ENCODE data around the gene ZMIZ1.

The ZMIZ1 gene

GRCh38 chr10:79146611-79147130, 77.9 kb downstream of the ZMIZ1 start:
- Histone ChIP-seq H3K9me3 (ENCODE audit: insufficient read depth, low read depth, low read length) (peaks cover 8% of the 10 kb centered on the region), H3K14ac (ENCODE audit: low read length) (no peak overlapping the region), H3K4me2 (ENCODE audit: low read length) (no peak overlapping the region), H4K8ac (ENCODE audit: low read depth, low read length) (no peak overlapping the region), H3K79me2 (ENCODE audit: control insufficient read depth, insufficient read depth, low read length, poor library complexity) (peaks cover 2% of the 10 kb centered on the region), H4K91ac (ENCODE audit: low read depth, low read length) (no peak overlapping the region), H3K4me3 (ENCODE audit: low read depth, low read length) (no peak overlapping the region), H2BK12ac (ENCODE audit: low read length) (no peak overlapping the region), H3K36me3 (ENCODE audit: control insufficient read depth in 1 of 2, insufficient read depth in 2 of 2, low read length in 2 of 2) (peaks cover 66 to 73% of the 10 kb centered on the region in 2 experiments), H3K23ac (ENCODE audit: low read length) (no peak overlapping the region), H3K27ac (ENCODE audit: low read depth, low read length) (no peak overlapping the region), H3K18ac (ENCODE audit: low read length) (peak overlapping the region; percentile 18), H3K27me3 (ENCODE audit: insufficient read depth, low read length) (no peaks in the 10 kb centered on the region), H3K4me1 (ENCODE audit: control insufficient read depth in 1 of 2, insufficient read depth in 2 of 2, low read length in 2 of 2) (peaks cover 24 to 29% of the 10 kb centered on the region in 2 experiments), H3K79me1 (ENCODE audit: low read length) (peaks cover 4% of the 10 kb centered on the region), H2AK5ac (ENCODE audit: low read length) (no peak overlapping the region), H2BK5ac (ENCODE audit: low read depth, low read length, poor library complexity) (no peak overlapping the region), H3K9ac (ENCODE audit: low read length) (no peak overlapping the region), H2BK120ac (ENCODE audit: insufficient read depth, low read length, poor library complexity) (no peak overlapping the region), H2AFZ (ENCODE audit: insufficient read depth, low read length, poor library complexity) (no peak overlapping the region), H4K12ac (ENCODE audit: low read depth, low read length) (no peak overlapping the region), H3K4ac (ENCODE audit: low read depth, low read length) (no peak overlapping the region)
- no CpG with 5 or more reads among the region's 13 CpGs for WGBS (ENCODE audit: extremely low coverage, insufficient coverage, insufficient read length)
- DNase-seq = peak in 1 of 2 donors; percentile 38

- Histone ChIP-seq H3K79me2 (ENCODE audit: control insufficient read depth, insufficient read depth, low read length, poor library complexity) (peaks cover 2% of the 10 kb centered on the region), H3K23ac (ENCODE audit: low read length) (no peak overlapping the region), H2BK5ac (ENCODE audit: low read depth, low read length, poor library complexity) (no peak overlapping the region), H3K9ac (ENCODE audit: low read length) (no peak overlapping the region), H4K8ac (ENCODE audit: low read depth, low read length) (no peak overlapping the region), H3K79me1 (ENCODE audit: low read length) (peaks cover 4% of the 10 kb centered on the region), H2AFZ (ENCODE audit: insufficient read depth, low read length, poor library complexity) (no peak overlapping the region), H3K36me3 (ENCODE audit: control insufficient read depth in 1 of 2, insufficient read depth in 2 of 2, low read length in 2 of 2) (peaks cover 59 to 67% of the 10 kb centered on the region in 2 experiments), H3K27ac (ENCODE audit: low read depth, low read length) (no peak overlapping the region), H3K4ac (ENCODE audit: low read depth, low read length) (no peak overlapping the region), H2BK120ac (ENCODE audit: insufficient read depth, low read length, poor library complexity) (no peak overlapping the region), H4K91ac (ENCODE audit: low read depth, low read length) (no peak overlapping the region), H3K14ac (ENCODE audit: low read length) (no peak overlapping the region), H3K4me3 (ENCODE audit: low read depth, low read length) (no peak overlapping the region), H3K9me3 (ENCODE audit: insufficient read depth, low read depth, low read length) (peaks cover 8% of the 10 kb centered on the region), H2BK12ac (ENCODE audit: low read length) (no peak overlapping the region), H3K18ac (ENCODE audit: low read length) (peak overlapping the region; percentile 18), H3K27me3 (ENCODE audit: insufficient read depth, low read length) (no peaks in the 10 kb centered on the region), H4K12ac (ENCODE audit: low read depth, low read length) (no peak overlapping the region), H2AK5ac (ENCODE audit: low read length) (no peak overlapping the region), H3K4me1 (ENCODE audit: control insufficient read depth in 1 of 2, insufficient read depth in 2 of 2, low read length in 2 of 2) (peaks cover 29 to 33% of the 10 kb centered on the region in 2 experiments), H3K4me2 (ENCODE audit: low read length) (no peak overlapping the region)
- DNase-seq = no peak
- no CpG with 5 or more reads among the region's 5 CpGs for WGBS (ENCODE audit: extremely low coverage, insufficient coverage, insufficient read length)
Observed at GRCh38 chr10:79147306-79147705, 78.5 kb downstream of the ZMIZ1 start.

- Histone ChIP-seq H4K12ac (ENCODE audit: low read depth, low read length) (no peak overlapping the region), H3K4me3 (ENCODE audit: low read depth, low read length) (no peak overlapping the region), H3K27ac (ENCODE audit: low read depth, low read length) (no peak overlapping the region), H2BK5ac (ENCODE audit: low read depth, low read length, poor library complexity) (no peak overlapping the region), H3K4me1 (ENCODE audit: control insufficient read depth in 1 of 2, insufficient read depth in 2 of 2, low read length in 2 of 2) (peaks cover 27 to 33% of the 10 kb centered on the region in 2 experiments), H3K4me2 (ENCODE audit: low read length) (no peak overlapping the region), H3K27me3 (ENCODE audit: insufficient read depth, low read length) (no peaks in the 10 kb centered on the region), H3K9ac (ENCODE audit: low read length) (no peak overlapping the region), H3K4ac (ENCODE audit: low read depth, low read length) (no peak overlapping the region), H2AK5ac (ENCODE audit: low read length) (no peak overlapping the region), H3K36me3 (ENCODE audit: control insufficient read depth in 1 of 2, insufficient read depth in 2 of 2, low read length in 2 of 2) (peaks cover 57 to 64% of the 10 kb centered on the region in 2 experiments), H4K8ac (ENCODE audit: low read depth, low read length) (no peak overlapping the region), H3K79me2 (ENCODE audit: control insufficient read depth, insufficient read depth, low read length, poor library complexity) (peaks cover 2% of the 10 kb centered on the region), H3K79me1 (ENCODE audit: low read length) (peaks cover 4% of the 10 kb centered on the region), H3K9me3 (ENCODE audit: insufficient read depth, low read depth, low read length) (peaks cover 8% of the 10 kb centered on the region), H3K23ac (ENCODE audit: low read length) (no peak overlapping the region), H2BK12ac (ENCODE audit: low read length) (no peak overlapping the region), H3K14ac (ENCODE audit: low read length) (no peak overlapping the region), H2AFZ (ENCODE audit: insufficient read depth, low read length, poor library complexity) (no peak overlapping the region), H3K18ac (ENCODE audit: low read length) (no peak overlapping the region), H4K91ac (ENCODE audit: low read depth, low read length) (no peak overlapping the region), H2BK120ac (ENCODE audit: insufficient read depth, low read length, poor library complexity) (no peak overlapping the region)
- DNase-seq = no peak
- no CpG with 5 or more reads among the region's 7 CpGs for WGBS (ENCODE audit: extremely low coverage, insufficient coverage, insufficient read length)
Observed at GRCh38 chr10:79147796-79148451, 79.2 kb downstream of the ZMIZ1 start.

- no peak overlapping the region for H2BK5ac ChIP-seq (ENCODE audit: low read depth, low read length, poor library complexity)
- peaks cover 2% of the 10 kb centered on the region for H3K79me2 ChIP-seq (ENCODE audit: control insufficient read depth, insufficient read depth, low read length, poor library complexity)
- H2BK120ac ChIP-seq (ENCODE audit: insufficient read depth, low read length, poor library complexity) = no peak overlapping the region
- DNase-seq = peak in 1 of 2 donors; percentile 30
- no peak overlapping the region for H3K23ac ChIP-seq (ENCODE audit: low read length)
- H3K27me3 ChIP-seq (ENCODE audit: insufficient read depth, low read length) = no peaks in the 10 kb centered on the region
- H2AK5ac ChIP-seq (ENCODE audit: low read length) = no peak overlapping the region
- H3K14ac ChIP-seq (ENCODE audit: low read length) = no peak overlapping the region
- no peak overlapping the region for H2AFZ ChIP-seq (ENCODE audit: insufficient read depth, low read length, poor library complexity)
- H3K9ac ChIP-seq (ENCODE audit: low read length) = no peak overlapping the region
- H4K8ac ChIP-seq (ENCODE audit: low read depth, low read length) = no peak overlapping the region
- no peak overlapping the region for H3K18ac ChIP-seq (ENCODE audit: low read length)
- H3K4ac ChIP-seq (ENCODE audit: low read depth, low read length) = no peak overlapping the region
- H2BK12ac ChIP-seq (ENCODE audit: low read length) = no peak overlapping the region
- no peak overlapping the region for H3K4me3 ChIP-seq (ENCODE audit: low read depth, low read length)
- H4K91ac ChIP-seq (ENCODE audit: low read depth, low read length) = no peak overlapping the region
- no peak overlapping the region for H3K4me2 ChIP-seq (ENCODE audit: low read length)
- H3K79me1 ChIP-seq (ENCODE audit: low read length) = peaks cover 4% of the 10 kb centered on the region
- H3K27ac ChIP-seq (ENCODE audit: low read depth, low read length) = no peak overlapping the region
- H3K36me3 ChIP-seq (ENCODE audit: control insufficient read depth in 1 of 2, insufficient read depth in 2 of 2, low read length in 2 of 2) = peaks cover 57 to 64% of the 10 kb centered on the region in 2 experiments
- H3K9me3 ChIP-seq (ENCODE audit: insufficient read depth, low read depth, low read length) = peaks cover 6% of the 10 kb centered on the region
- no peak overlapping the region for H4K12ac ChIP-seq (ENCODE audit: low read depth, low read length)
- no CpG with 5 or more reads among the region's 16 CpGs for WGBS (ENCODE audit: extremely low coverage, insufficient coverage, insufficient read length)
- peaks cover 27 to 33% of the 10 kb centered on the region in 2 experiments for H3K4me1 ChIP-seq (ENCODE audit: control insufficient read depth in 1 of 2, insufficient read depth in 2 of 2, low read length in 2 of 2)
Observed at GRCh38 chr10:79148452-79149344, 79.9 kb downstream of the ZMIZ1 start.

Data from trophoblast cell (in vitro differentiated cells and primary cell).